Fibroblast of the conjunctiva (primary cell): ENCODE measurements around the gene ID3.

Source experiments
- DNase-seq: peaks from one replicate; pipeline ENCODE4 v3.0.0-alpha.2; 2010; ENCODE audit warnings: low read depth

ID3 gene

DNA sequence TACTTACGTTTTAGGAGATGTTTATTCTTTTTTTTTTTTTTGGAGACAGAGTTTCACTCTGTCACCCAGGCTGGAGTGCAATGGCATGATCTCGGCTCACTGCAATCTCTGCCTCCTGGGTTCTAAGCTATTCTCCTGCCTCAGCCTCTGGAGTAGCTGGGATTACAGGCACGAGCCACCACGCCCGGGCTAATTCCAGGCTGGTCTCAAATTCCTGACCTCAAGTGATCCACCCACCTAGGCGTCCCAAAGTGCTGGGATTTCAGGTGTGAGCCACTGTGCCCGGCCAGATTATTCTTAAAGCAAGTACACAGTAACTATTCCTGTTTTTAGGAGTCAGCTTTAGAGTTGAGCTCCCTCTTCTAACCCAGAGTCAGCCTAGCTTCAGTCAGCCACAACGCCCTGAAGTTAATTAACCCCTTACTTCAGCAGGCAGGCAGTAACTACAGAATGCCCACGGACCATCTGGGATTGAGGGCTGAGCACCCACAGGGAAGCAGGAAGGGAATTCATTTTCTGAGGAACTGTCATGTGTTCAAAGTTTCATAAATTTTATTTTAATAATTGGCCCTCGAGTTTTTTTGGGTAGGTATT lies 5.3 kb upstream of the ID3 start:
- no peak for DNase-seq

DNA sequence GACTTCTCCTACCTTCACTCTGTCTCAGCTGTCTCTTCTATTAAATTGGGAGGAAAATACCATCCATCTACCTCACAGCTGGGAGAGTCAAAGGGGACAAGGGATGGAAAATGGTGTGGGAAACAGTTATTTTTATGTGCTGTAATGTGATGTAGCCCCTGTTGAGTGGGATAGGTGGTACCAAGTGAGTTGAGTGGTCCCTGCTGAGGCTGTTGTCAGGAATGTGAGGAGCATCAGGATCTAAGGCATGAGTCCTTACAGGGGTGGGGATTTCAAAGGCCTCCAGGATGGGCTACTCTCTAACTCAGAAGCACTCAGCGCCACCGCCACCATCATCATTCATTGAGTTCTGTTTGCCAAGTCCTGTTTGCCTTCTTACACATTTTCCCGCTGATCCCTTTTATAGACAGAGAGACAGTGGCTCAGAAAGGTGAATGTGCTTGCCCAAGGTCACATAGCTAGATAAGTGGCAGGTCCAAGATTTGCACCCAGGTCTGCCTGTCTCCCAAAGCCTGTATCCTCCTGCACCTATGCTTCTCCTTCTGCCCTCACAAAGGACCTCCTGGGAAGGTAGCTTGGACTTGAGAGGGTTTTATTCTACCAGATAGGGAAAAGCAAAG lies 4.6 kb upstream of the ID3 start:
- no peak for DNase-seq

DNA sequence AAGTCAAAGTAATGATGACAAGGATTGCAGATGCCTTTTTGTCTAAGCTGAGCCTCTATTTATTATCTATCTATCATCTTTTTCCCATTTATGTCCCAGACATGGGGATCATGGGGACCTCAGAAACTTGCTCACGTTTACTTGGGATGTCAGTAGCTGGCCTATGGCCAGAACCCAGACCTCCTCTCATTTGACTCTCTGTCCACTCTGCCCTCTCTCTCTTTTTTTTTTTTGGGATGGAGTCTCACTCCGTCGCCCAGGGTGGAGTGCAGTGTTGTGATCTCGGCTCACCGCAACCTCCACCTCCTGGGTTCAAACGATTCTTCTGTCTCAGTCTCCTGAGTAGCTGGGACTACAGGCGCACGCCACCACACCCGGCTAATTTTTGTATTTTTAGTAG lies 3.7 kb upstream of the ID3 start:
- no peak for DNase-seq

DNA sequence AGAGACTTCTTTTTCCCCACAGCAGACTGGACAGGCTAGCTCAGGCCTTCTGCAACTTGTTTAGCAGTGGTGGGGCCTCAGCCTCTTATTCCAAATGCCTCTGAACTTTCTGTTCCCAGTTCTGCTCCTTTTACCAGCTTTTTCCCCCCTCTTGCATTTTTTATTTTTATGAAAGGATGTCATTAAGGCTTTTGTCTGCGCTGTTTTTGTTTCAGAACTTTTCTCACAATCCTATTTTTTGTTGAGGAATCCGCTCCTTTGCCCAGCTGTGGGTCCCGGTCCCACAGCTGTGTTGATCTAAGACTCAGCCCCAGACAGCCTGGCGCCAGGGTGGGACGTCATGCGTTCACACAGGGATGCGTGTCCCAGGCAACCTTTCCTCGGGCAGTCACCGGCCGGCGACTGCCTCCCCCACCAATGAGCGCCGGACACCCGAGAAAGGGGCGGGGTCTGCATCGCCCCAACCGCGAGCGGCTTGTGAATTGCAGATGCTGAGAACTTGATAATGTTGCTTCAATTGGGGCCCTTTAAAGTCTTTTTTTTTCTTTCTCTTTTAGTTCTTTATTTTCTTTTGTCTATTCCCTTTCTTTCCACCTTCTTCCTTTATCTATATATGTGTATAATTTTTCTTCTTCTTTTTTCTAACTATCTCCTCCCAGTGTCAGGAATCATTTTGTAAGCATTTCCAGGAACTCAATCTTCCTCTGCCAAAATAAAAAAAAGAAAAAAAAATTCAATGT lies 3.0 kb upstream of the ID3 start:
- peak; percentile 95 for DNase-seq

DNA sequence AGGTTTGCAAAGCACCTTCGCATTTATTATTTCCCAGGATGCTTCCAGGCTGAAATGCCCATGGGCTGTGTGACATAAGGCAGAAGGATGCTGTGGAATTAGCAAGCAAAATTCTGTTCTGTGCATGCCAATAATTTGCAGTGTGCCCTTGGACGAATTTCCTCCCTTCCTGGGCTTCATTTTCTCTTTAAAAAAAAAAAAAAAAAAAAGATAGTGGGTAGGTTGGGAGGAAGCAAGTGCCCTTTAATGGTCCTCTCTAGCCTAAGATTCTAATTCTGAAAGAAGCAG lies 2.5 kb upstream of the ID3 start:
- DNase-seq = no peak

DNA sequence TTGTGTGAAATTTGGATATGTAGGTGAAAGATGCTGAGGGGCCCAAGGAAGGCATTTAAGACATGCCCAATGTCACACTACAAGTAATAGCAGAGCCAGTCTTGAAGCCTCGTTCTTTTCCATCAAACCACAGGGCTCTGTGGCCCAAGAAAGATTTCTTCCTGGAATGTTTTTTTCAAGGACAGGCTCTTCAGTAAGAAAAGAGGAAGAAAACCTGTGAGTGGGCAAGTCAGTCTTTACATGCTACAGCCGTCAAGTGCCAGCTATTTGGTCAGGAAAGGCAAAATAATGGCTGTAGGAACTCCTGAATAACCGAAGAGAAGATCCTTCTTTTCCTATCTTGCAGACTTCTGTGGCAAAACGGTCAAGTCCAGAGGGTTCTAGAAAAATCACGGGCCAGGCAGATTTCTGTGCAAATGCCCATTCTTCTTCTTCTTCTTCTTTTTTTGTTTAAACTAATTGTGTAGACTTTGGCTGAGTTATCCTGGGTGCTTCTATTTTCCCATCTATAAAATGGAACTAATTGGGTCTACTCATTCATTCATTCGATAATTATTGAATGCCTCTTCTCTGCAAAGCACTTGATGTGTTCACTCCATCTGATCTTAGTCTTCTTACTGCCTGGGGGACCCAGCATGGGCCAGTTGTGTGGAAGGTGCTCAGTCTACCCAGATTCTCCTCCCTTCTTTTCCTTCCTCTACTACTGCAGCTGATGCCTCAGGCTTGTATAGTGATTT lies 1.9 kb upstream of the ID3 start:
- no peak for DNase-seq

DNA sequence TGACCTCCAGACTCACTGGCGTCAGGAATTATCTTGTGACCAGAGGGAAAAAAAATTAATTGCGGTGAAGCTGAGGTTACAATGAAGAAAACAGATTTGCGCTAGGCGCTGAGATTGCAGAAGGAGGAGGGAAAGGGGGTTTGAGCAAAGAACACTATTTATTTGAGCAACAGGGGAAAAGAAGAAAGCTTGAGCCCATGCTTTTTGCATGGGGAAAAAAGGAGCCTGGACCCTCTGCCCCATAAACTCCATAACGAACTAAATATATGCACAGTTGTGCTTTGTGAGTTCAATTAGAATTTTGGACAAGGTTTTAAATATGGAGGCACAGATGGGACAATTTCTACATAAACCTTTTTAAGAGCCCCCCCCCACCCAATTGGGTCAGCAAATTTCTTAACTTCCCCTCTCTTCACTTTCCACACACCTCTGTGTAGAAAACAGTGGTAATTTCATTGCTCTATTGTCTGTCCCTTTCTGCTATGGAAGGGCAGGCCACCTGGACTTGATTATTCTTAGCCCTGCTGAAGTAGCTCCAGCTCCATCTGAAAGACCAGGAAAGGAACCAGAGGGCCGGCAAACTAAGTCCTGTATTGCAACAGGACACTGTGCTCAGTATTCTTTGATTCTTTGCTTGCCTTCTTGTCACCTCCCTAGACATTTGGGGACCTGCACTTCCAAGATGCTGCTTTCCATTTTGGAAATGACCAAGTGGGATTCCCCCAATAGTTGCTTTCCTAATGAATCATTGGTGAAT lies 862 bp upstream of the ID3 start:
- DNase-seq = no peak

DNA sequence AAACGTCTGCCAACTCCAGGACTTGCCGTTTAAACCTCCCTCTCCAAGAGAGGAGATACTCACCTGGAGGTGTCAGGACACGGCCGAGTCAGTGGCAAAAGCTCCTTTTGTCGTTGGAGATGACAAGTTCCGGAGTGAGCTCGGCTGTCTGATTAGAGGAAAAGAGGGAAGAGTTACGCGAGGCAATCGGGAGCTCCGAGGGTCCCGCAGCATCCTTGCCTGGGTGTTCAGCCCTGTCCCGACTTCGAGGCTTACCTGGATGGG lies 497 bp downstream of the ID3 start:
- DNase-seq = no peak

DNA sequence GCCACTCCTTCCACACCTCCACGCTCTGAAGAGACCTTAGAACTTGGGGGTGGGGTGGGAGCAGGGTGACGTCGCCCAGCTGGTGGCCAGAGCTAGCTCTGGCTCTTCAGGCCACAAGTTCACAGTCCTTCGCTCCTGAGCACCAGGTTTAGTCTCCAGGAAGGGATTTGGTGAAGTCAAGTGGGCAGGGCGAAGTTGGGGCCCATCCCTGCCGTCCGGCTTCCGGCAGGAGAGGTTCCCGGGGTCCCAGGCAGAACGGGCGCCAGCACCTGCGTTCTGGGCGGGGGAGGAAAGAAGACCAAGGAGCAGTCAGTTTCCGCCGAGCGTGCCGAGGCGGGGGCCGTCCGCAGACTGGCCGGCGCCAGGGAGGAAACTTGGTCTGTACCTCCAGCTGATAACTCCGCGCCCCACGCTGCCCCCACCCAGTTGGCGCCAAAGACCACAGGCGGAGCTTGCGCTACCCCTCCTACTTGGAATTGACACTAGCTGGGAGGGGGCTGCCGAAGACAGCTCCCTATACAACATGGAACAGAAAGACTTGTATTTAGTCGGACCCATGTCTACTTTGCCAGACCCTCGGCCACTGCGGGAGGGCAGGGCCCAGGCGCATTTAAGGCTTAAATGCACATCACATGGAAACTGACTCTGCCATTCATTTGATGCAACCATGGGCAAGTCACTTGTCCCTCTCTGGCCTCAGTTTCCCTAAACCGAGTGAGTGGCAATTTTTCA lies 995 bp downstream of the ID3 start:
- DNase-seq = no peak

DNA sequence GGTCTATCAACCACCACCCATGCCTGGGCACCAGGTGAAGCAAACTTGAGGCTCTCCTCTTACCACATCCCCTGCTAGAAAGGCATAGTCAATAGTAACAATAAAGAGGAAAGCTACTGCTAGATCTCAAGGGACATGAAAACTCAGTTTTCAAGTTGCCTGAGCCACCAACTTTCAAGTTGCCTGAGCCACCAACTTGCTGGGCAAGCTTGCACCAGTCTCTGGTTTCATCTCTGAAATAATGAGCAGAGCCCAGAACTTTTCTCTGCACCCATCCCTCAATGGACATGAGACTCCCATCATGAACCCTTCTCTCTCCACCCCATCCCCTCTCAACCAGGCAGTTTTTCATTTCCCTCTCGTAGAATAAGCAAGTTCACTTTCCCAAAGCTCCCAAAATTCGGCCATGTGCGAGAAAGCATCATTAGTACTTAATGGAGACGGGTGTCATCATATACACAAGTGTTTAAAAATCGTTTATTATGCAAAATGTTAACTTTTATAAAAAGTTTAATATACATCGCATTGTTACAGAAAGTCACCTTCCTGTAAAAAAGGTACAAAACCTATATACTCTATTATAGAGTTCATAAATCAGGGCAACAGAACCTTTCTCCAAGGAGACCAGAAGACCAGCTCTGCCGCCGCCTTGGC lies 1.7 kb downstream of the ID3 start:
- DNase-seq = no peak

DNA sequence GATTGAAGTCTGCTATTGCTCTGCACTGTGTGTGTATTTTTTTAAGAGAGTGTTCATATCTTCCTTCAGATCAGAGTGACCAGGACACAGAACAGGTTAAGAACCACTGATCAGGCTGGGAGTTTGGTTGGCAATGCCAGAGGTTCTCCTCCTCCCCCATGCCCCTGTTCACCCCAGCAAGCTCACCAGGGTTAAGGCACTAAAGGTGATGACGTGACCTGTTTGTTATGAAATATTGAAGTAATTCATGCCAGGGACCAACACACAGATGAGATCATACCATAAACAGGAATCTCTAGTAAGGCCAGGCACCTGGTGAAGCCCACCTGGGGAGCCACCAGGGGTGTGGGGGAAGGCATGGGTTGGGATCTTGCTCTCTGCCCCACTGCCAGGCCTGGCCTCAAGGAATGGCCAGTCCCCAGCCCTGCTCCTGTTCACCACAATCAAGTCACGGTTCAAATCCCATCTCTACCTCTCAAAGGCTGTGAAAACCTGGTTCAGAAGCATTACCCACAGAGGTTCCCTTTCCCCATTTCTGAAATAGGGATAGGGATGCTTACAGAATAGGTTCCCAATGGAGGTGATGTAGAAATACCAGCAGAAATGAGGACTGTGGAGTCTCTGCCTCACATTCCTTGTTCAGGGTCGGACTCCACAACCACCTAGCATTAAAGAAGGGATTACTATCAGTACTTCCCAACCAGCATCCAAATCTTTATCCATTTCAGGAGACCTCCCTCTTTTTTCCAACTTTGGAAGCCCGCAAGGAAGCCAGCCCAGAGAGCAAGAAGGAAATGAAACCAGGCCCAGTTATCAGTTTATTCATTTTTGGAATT lies 2.4 kb downstream of the ID3 start:
- DNase-seq = no peak

DNA sequence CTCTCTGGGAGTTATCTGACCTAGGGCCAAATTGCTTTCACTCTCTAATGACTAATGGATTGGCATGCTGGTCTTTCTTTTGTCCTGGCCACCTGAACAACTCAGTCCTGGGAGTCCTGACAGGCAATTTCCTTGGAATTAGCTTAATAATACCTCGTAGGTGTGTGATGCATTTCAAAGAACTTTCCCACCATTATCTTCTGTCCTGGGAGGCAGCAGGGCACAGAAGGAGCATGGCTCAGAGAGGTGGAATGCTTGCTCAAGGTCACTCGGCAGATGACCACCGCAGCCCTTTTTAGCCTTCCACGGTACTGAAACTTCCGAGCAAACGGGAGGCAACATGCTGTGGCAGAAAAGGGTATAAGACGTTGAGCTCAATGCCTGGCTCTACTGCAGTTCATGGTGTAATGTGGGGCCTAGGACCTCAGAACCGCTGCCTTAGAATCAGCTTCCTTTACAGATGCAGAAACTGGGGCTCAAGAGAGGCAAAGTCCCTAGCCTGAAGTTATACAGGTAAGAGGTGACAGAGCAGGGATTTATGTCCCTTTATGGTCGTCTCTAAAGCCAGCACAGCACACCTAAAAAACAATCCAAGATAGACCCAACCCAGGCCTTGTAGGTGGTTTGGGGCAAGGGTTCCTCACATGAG lies 3.2 kb downstream of the ID3 start:
- DNase-seq = no peak

DNA sequence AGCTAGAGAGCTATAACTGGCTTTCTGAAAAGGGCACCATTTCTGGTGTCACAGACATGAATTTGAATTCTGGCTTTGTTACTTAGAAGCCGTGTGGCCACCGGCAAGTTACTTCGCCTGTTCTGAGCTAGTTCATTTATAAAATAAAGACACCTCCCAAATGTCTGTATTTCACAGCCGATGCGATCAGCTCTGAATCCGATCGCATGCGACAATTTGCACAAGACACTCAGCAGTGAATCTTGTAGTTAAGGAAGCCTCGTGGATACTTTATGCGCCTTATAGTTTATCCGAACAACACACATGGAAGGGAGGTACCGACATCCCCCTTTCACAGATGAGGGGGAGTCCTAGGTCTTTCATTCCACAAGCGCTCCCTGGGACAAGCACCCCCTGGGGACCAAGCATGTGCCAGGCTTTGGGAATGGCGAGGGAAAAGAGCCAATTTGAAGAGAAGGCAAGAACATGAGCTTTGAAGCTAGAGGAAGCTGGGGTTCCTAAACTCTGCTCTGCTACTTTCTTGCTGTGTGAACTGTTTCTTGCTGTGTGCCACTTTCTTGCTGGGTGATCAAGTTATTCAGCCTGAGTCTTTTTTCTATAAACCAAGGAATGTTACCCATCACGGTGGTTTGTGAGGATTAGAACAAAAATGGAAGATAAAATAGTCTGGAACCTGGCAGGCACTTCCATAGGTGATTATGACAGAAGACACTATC lies 3.9 kb downstream of the ID3 start:
- no peak for DNase-seq

DNA sequence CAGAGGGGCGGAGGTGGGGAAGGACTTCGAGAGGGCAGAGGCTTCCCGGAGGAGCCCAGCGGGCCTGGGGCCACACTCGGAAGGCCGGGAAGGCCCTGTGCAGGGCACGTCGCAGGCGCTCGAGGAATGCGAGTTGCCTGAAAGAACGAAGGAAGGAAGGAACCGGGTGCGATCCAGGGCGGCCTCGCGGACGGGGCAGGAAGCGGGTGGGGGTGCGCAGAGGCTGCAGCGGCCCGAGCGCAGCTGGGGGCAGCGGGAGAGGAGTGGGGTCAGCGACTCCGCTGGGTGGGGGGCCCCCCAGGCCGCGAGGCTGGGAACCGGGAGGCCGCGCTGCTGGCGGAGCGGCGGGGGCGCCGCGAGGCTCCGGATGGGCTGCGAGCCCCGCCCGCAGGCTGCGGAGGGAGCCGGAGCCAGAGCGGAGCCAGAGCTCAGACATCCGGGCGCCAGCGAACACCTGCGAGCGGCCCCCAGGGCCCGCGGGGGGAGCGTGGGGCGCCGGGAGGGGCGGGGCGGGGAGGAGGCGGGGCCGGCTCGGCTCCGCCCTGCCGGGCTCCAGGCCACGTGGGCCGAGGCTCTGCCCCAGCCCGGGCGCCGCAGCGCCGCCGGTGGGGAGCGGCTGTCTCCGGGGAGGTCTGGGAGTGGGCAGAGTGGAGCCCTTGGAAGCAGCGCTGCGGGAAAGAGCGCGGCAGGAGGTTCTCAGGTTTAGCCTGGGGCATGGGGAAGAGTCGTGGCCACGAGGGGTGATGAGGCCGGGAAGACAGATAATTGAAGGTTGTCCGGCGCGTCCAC lies 4.6 kb downstream of the ID3 start:
- DNase-seq = peak; percentile 56

DNA sequence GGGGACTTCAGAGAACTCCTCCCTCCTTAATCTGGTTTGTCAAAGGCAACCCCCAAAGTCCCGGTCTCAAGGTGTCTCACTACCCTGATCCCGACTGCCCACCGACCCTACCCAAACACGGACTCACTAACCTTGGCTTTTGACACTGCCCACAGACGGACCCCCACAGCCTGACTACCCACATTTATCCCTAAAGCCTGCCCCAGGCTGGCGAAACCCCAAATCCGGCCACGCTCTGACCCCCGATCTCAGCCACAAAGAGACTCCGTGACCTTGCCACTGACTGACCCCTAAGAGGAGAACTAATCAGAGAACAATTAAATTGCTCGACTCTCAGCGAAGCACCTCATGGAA lies 5.2 kb downstream of the ID3 start:
- no peak for DNase-seq

DNA sequence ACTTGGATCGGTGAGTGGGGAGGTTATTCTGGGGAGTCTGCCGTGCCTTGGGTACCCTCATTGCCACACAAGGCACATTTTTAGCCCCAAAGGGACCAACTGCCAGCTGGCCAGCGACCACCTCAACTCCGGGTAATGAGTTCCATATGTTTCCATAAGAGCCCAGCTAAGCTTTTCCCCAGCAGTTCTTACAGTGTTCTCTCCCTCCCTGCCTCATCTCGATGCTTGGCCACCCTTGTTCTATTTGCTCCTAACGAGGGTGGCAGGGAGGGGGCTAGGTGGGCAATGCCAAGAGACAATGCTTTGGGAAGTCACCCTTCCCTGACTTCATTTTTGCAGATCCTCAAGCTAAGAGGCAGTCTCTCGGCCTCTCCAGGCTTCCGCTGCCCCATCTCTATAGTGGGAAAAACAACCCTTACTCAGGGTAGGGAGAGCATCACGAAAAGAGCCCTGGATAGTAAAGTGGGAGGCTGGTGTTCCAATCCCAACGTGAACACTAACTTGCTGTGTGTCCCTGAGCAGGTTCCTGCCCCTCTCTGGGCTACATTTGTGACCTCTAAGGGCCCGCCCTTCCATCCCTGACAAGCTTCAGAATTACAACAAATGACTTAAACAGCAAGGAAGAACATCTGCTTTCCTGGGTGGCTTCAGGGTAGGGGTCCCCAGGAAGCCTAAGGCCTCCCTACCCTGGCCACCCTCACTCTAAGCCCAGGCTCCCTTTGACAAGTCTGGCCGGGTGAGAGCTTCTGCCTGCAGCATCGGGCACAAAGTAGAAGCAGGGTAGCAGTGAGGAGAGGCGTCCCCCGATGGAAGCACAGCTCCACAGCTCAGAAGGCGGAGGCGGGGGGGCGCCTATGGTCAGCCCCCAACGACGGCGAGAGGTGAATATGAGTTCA lies 5.8 kb downstream of the ID3 start:
- DNase-seq = no peak

DNA sequence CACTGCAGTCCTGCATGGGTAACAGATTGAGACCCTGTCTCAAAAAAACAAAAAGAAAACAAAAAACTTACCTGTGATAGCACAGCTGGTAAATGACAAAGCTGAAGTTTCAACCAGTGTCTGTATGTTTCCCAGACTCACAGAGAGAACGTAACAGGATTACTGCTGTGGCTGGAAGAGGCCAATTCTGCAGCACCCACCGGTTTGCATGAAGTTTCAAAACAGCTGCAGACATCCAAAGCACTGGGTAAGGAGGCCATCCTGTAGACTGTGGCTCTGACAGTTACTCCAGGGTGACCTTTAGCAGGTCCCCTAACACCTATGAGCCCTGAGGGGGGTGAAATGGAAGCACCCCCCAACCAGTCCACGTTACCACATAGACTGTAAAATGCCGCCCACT lies 7.5 kb downstream of the ID3 start:
- DNase-seq = no peak

DNA sequence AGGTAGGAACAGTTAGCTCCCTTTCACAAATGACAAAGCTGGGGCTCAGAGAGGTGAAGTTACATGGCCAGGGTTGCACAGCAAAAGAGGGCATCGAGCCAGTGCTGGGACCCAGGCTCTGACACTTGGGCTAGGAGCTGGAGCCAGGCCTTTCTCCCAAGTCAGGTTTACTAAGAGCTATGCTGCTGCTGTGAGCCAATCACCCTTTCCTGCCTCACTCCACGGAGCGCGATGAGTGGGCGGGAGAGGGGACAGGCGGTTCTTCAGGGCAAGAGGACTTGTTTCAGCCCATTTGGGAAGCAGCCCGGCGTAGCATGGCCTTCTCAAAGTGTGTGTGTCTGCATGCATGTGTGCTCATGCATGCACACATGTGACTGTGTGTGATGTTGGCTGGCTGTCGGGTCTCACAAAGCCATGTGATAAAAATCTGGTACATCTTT lies 10.6 kb downstream of the ID3 start:
- DNase-seq = no peak
